ENCODE data around the gene MYO10.
A peak's percentile ranks its signal among the peaks of the same experiment; 100 is the strongest.

The MYO10 gene

GRCh38 chr5:16794269-16794913, 141.7 kb downstream of the MYO10 start:
- H3K4me2 ChIP-seq = no peak overlapping the region
- H3K36me3 ChIP-seq (ENCODE audit: insufficient read depth) = no peaks in the 10 kb centered on the region
- H3K9ac ChIP-seq = no peak overlapping the region
- no peak overlapping the region for H2AFZ ChIP-seq (ENCODE audit: low read depth)
- H3K4me1 ChIP-seq (ENCODE audit: low read depth, poor library complexity, severe bottlenecking) = no peaks in the 10 kb centered on the region
- H3K79me2 ChIP-seq (ENCODE audit: insufficient read depth, low read depth) = no peaks in the 10 kb centered on the region
- H3K27ac ChIP-seq = no peak overlapping the region
- no peaks in the 10 kb centered on the region for H3K27me3 ChIP-seq (ENCODE audit: insufficient read depth, low read depth)
- no peak overlapping the region for H3K4me3 ChIP-seq (IDR thresholded peaks at IDR 0.05; ENCODE audit: insufficient read depth, low read depth, low read length)
- TF ChIP-seq, protein P1, sequence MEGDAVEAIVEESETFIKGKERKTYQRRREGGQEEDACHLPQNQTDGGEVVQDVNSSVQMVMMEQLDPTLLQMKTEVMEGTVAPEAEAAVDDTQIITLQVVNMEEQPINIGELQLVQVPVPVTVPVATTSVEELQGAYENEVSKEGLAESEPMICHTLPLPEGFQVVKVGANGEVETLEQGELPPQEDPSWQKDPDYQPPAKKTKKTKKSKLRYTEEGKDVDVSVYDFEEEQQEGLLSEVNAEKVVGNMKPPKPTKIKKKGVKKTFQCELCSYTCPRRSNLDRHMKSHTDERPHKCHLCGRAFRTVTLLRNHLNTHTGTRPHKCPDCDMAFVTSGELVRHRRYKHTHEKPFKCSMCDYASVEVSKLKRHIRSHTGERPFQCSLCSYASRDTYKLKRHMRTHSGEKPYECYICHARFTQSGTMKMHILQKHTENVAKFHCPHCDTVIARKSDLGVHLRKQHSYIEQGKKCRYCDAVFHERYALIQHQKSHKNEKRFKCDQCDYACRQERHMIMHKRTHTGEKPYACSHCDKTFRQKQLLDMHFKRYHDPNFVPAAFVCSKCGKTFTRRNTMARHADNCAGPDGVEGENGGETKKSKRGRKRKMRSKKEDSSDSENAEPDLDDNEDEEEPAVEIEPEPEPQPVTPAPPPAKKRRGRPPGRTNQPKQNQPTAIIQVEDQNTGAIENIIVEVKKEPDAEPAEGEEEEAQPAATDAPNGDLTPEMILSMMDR (conservative IDR thresholded peaks at IDR 0.05; ENCODE audit: low read depth, low read length) = no peak
- no peaks in the 10 kb centered on the region for H4K20me1 ChIP-seq (ENCODE audit: insufficient read depth)

DNA sequence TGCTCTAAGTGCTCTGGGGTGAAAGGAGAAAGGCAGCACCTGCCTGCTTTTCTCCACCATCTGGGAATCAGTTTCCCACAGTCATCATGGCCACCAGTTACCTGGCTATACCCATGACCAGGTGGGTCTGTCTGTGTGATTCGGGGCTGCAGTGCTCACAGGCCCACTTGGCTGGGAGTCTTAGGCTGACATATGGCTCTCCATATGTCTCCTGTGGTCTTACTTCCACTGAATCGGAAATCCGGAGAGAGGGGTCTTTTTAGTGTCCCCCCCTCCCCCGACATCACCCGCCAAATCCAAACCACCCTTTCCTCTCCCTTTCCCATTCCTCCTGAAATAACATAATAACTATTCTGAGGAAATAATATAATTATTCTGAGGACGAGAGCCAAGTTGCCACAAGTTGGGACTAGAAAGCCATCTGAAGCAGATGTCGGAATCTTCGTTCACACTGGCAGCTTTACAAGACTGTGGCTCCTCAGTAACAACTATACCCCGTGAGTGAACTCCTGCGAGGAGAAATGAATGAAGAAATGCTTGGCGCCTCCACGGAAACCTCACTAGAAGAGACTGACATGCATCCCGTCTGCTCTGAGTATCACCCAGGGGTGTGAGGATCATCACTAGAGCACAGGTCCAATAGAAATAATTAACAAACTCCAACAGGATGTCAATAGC, 143.4 kb downstream of the MYO10 start:
- no peaks in the 10 kb centered on the region for H3K36me3 ChIP-seq (ENCODE audit: insufficient read depth)
- no peaks in the 10 kb centered on the region for H3K27me3 ChIP-seq (ENCODE audit: insufficient read depth, low read depth)
- no peaks in the 10 kb centered on the region for H3K79me2 ChIP-seq (ENCODE audit: insufficient read depth, low read depth)
- H4K20me1 ChIP-seq (ENCODE audit: insufficient read depth) = no peaks in the 10 kb centered on the region
- no peak overlapping the region for H2AFZ ChIP-seq (ENCODE audit: low read depth)
- no peak overlapping the region for H3K9ac ChIP-seq
- H3K4me2 ChIP-seq = no peak overlapping the region
- H3K4me1 ChIP-seq (ENCODE audit: low read depth, poor library complexity, severe bottlenecking) = no peaks in the 10 kb centered on the region
- TF ChIP-seq, protein P1 (conservative IDR thresholded peaks at IDR 0.05; ENCODE audit: low read depth, low read length) = no peak
- H3K27ac ChIP-seq = no peak overlapping the region
- H3K4me3 ChIP-seq (IDR thresholded peaks at IDR 0.05; ENCODE audit: insufficient read depth, low read depth, low read length) = no peak overlapping the region

DNA sequence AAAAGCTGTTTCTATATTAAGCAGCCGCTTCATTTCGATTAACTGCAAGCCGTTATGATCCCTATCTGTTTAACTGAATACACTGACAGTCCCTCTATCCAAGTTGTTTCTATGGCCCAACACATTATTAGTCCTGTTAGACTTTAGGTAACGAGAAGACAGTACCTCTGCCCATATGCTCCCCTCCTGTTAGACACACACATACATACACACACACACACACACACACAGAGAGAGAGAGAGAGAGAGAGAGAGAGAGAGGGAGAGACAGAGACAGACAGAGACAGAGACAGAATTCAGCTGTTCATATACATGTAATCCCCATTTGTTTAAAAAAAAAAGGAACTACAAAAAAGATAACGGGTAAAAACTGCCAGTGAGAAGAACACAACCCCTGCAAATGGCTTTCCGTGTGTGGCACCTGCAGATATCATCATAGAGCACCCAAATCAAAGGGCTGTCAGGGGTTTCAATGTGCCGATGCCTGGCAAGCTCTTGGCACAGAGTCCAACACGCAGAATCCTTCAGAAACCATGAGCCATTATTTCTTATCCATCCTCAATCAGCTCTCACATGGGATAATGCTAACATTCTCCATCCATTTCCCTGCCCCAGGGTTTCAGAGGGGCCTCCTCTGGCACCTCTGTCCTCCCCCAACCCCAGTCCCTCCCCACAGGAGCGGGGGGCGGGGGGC, 144.0 kb downstream of the MYO10 start:
- Histone ChIP-seq H3K4me2 (no peak overlapping the region), H3K27ac (no peak overlapping the region), H4K20me1 (ENCODE audit: insufficient read depth) (no peaks in the 10 kb centered on the region), H3K4me1 (ENCODE audit: low read depth, poor library complexity, severe bottlenecking) (no peaks in the 10 kb centered on the region), H3K9ac (no peak overlapping the region), H3K27me3 (ENCODE audit: insufficient read depth, low read depth) (no peaks in the 10 kb centered on the region), H2AFZ (ENCODE audit: low read depth) (no peak overlapping the region), H3K4me3 (IDR thresholded peaks at IDR 0.05; ENCODE audit: insufficient read depth, low read depth, low read length) (no peak overlapping the region), H3K36me3 (ENCODE audit: insufficient read depth) (no peaks in the 10 kb centered on the region), H3K79me2 (ENCODE audit: insufficient read depth, low read depth) (no peaks in the 10 kb centered on the region)
- TF ChIP-seq, protein P1 (conservative IDR thresholded peaks at IDR 0.05; ENCODE audit: low read depth, low read length) = no peak

- Histone ChIP-seq H3K4me2 (no peak overlapping the region), H2AFZ (ENCODE audit: low read depth) (no peak overlapping the region), H3K79me2 (ENCODE audit: insufficient read depth, low read depth) (no peaks in the 10 kb centered on the region), H4K20me1 (ENCODE audit: insufficient read depth) (no peaks in the 10 kb centered on the region), H3K27ac (no peak overlapping the region), H3K27me3 (ENCODE audit: insufficient read depth, low read depth) (no peaks in the 10 kb centered on the region), H3K4me1 (ENCODE audit: low read depth, poor library complexity, severe bottlenecking) (no peaks in the 10 kb centered on the region), H3K9ac (no peak overlapping the region), H3K36me3 (ENCODE audit: insufficient read depth) (no peaks in the 10 kb centered on the region), H3K4me3 (IDR thresholded peaks at IDR 0.05; ENCODE audit: insufficient read depth, low read depth, low read length) (no peak overlapping the region)
- TF ChIP-seq, protein P1 (conservative IDR thresholded peaks at IDR 0.05; ENCODE audit: low read depth, low read length) = peak; percentile 94
These were observed 144.9 kb downstream of the MYO10 start for GRCh38 chr5:16791036-16791705.
